GM18502 (cell line): ENCODE results near the gene PXK.
A peak's percentile ranks its signal among the peaks of the same experiment; 100 is the strongest.
"Not testable (repeated sequence)": the region's sequence is repeated elsewhere in the genome, so short reads cannot be mapped to it uniquely, and the experiment has no call there.

ENCODE experiments used
- ATAC-seq: cut with Tn5 transposase; IDR thresholded peaks from one replicate; pipeline ENCODE4 v1.9.1; 2021; ENCODE audit warnings: mild to moderate bottlenecking; ENCODE audit not compliant: unreplicated experiment, poor library complexity

Gene PXK

GRCh38 chr3:58411851-58412830, 79.4 kb downstream of the PXK start:
- no peak for ATAC-seq

DNA sequence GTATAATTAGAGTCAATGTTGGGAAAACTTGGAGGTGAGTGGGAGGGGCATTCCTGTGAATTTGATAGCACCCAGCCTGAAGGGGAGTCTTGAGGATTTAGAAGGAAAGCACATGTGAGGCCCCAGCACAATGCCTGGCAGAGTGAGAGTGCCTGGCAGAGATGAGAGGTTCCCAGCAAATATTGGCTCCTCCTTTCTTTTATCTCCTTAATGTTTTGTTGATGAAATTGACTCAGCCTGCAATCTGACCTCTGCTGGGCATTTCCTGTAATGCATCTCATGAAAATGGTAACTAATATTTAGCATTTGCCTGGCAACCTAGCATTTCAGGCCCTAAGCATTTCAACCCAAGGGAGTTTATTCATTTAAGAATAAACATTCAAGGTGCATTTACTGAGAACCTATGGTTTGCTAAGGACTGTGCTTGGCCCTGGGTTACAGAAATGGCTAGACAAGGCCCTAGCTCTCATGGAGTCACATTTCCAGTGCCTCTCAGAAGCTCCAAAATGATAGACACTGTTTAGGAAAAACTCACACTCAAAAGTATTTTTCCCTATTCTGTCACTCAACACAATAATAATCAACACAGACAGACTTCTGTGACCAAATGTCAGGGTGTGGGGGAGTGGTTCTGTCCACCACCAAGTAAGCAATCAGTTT, 82.0 kb downstream of the PXK start:
- no peak for ATAC-seq

GRCh38 chr3:58416191-58416590, 83.5 kb downstream of the PXK start:
- ATAC-seq: no peak

- no peak for ATAC-seq
These were observed 84.4 kb downstream of the PXK start for GRCh38 chr3:58417075-58417474.

DNA sequence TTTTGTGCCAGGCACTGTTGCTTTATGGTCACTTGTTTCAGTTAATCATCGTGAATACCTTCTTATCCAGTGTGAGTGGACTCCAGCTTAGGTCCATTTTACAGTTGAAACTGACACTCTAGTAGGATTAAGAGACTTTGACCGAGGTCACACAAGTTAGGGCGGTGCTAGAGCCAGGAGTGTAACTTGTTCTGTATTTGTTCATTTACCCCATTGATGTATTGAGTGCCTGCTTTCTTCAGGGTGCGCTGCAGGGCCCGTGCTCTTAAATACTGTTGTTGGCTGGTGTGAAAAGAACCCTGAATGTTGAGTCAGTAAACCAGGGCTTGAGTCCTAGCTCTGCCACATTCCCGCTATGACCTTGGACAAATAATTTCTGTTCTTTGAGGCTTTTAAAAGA, 85.5 kb downstream of the PXK start:
- ATAC-seq: no peak

DNA sequence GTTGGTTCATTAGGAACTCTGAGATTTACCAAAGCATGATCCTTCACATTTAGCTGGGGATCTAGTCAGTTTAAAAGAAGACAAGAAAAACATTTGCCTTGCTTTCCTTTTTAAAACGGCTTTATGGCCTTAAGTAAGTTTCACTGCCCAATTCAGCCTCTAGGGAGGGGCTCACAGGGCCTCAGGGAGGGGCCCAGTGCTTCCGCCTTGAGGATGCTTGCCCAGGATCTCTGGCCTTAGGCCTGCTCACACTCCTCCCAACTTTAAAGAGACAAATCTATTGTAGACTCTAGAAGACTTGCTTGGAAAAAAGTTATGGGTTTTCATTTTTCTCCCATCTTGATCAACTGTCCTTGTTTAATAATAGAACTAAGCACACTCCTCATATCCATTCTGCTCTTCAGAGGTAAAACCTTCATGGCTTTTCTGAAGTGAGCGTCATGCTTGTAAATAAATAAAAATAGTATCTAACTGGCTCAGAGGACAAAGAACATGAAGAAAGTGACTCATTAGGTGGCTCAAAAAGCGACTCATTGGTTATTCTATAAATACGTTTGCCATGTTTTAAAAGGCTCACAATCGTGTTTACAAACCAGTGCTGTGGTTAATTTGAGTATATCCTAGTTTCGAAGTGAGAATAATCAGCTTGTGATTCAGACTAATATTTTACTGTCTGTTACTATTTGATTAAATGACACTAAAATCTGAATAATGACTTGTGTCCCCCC, 87.3 kb downstream of the PXK start:
- peak; percentile 82 for ATAC-seq

- no peak for ATAC-seq
These were observed 88.3 kb downstream of the PXK start for GRCh38 chr3:58421004-58421403.

DNA sequence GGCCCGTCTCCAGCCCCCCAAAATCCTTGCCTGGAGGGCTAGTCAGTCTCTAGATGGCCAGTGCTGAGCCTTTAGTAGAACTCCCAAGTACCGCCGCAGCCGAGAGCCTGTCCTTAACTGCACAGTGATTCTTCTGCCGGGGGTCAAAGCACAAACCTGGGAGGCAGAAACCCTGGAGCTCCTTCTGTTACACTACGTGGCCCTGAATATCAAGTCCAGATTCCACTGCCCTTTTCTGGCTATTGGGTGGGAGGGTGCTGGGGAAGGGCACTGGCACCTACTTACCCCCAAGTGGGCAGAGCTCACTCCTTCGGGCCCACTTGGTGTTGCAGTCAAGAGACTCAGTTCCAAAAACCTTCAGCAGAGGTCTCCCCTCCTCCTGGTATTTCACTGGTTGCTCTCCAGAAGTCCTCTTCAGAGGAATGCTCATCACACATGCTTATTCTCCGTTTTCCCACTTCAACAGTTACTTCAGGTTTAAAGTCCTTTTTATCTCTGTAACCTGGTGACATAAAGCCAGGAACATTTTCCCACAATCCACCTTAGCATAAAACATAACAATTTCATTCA, 90.1 kb downstream of the PXK start:
- no peak for ATAC-seq

GRCh38 chr3:58424613-58425012, 91.9 kb downstream of the PXK start:
- no peak for ATAC-seq

- ATAC-seq: no peak
These were observed 93.1 kb downstream of the PXK start for GRCh38 chr3:58425782-58426181.

- no peak for ATAC-seq
These were observed 95.1 kb downstream of the PXK start for GRCh38 chr3:58427661-58428361.

DNA sequence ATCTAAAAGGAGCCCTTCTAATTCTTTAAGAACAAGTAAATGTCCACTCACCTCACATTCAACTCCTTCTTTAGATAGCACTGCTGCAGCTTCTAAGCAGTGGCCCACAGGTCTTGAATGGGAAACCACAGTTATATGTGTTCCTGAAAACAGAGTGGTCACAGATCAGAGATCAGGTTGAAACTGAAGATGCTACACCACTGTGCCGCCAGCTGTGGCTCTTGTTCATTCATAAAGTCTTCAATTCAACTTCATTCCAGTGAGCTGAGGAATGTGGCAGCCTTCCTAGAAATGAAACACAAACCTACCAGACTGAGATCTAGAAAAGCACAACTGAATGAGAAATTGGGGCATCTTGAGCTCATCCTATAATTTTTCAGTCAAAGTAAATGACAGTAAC, 97.0 kb downstream of the PXK start:
- no peak for ATAC-seq

GRCh38 chr3:58432905-58433304, 100.2 kb downstream of the PXK start:
- ATAC-seq: no peak

DNA sequence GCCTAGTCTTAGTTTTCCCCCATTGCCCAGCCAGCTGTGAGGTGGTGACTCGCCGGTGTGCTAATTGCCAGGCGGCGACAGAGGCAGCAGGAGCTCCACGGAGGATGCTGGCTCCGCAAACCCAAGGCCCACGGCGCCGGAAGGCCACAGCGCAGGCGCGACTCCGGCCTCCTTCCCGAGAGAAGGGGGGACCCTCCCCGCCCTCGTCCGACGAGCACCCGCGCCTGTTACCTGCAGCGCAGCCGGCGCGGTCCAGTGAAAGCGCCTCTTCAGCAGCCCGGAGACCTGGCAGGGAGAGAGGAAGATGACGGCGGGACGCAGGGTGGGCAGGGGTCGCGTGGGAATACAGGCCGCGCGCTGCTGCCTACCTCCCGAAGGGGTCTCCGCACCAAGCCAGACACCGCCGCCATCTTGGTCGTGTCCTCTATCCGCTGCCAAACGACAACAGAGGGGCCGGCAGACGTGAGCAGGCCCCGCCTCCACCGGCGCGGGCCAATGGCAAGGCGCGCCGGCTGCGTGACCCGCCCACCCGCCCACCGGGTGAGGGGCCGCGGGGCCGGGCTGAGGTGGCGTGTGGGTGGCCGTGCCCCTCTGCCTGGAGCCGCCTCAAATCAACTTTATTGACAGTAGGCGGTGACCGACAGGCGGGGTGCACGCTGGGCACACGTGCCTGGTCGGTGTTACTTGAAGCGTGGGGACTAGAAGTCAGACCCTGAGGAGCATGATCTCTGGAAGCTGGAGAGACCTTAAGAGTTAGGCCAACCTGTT, 100.9 kb downstream of the PXK start, which contains the start of gene PDHB:
PDHB (minus strand) TSS at position 433 of the 768 bp plus-strand sequence; CDS start at position 410, 23 bp downstream.
- ATAC-seq: peak; percentile 95

DNA sequence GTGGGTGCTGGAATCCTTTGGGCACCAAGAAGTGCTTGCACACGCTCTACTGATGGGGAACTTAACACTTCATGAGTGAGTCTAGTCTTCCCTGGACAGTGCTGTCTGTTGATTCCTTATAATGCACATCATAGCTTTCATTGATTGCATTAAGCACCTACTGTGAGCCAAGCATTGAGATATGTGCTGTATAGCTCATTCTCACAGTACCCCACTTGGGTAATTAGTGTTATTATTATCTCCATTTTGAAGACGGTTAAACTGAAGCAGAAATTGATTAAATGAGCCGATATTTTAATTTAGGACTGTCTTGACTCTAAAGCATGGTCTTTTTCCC, 101.4 kb downstream of the PXK start:
- no peak for ATAC-seq

DNA sequence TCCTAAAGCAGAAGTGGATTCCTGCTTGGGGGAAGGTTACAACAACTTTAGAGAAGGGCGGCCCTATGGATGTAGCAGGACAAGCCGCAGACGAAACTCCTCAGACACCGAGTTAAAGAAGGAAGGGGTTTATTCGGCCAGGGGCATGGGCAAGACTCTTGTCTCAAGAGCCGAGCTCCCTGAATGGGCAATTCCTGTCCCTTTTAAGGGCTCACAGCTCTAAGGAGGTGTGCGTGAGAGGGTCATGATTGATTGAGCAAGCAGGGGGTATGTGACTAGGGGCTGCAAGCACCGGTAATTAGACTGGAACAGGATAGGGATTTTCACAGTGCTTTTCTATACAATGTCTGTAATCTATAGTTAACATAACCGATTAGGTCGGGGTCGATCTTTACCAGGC, 101.8 kb downstream of the PXK start:
- ATAC-seq: no peak

GRCh38 chr3:58434990-58435389, 102.3 kb downstream of the PXK start:
- ATAC-seq: no peak

- not testable (repeated sequence) for ATAC-seq
These were observed 104.6 kb downstream of the PXK start for GRCh38 chr3:58437276-58437675.

- not testable (repeated sequence) for ATAC-seq
These were observed 108.3 kb downstream of the PXK start for GRCh38 chr3:58440996-58441355.
